ENCODE data around the gene NRAP.

DNA sequence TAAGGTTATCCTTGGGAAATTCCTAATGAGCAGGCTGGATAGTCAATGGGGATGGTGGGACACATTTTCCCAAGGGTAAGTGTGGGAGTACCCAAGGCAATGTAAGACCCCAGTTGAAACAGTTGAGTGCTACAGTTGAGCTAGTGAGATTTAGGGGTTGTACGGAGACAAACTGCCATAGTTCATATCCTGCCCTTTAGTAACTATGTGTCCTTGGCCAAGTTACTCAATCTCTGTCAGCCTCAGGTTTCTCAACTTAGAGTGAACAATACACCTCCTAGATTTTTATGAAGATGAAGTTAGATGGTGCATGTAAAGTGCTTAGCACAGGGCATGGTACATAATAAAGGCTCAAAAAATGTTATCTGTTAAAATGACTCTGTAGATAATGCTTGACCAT, 90.5 kb downstream of the NRAP start:
- TF ChIP-seq, protein P1, sequence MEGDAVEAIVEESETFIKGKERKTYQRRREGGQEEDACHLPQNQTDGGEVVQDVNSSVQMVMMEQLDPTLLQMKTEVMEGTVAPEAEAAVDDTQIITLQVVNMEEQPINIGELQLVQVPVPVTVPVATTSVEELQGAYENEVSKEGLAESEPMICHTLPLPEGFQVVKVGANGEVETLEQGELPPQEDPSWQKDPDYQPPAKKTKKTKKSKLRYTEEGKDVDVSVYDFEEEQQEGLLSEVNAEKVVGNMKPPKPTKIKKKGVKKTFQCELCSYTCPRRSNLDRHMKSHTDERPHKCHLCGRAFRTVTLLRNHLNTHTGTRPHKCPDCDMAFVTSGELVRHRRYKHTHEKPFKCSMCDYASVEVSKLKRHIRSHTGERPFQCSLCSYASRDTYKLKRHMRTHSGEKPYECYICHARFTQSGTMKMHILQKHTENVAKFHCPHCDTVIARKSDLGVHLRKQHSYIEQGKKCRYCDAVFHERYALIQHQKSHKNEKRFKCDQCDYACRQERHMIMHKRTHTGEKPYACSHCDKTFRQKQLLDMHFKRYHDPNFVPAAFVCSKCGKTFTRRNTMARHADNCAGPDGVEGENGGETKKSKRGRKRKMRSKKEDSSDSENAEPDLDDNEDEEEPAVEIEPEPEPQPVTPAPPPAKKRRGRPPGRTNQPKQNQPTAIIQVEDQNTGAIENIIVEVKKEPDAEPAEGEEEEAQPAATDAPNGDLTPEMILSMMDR (IDR thresholded peaks at IDR 0.05), result no peak
- TF ChIP-seq EZH2phosphoT487 (IDR thresholded peaks at IDR 0.05) (no peak), EZH2 (IDR thresholded peaks at IDR 0.05) (no peak)
